GM12878 (cell line): ENCODE measurements around the gene TEX2. TPM values are rescaled to one million over a fixed set of nuclear protein-coding genes. Genes with fewer than 3 reads are reported as not detected.
A peak's percentile ranks its signal among the peaks of the same experiment; 100 is the strongest.

Source experiments
- ATAC-seq: fragments of 200-7000 bp; cut with Tn5 transposase; 3 replicates; pipeline ENCODE4 v1.9.1; 2020; ENCODE audit warnings: mild to moderate bottlenecking, moderate library complexity
- BruUV-seq: library from RNA; stranded (reverse); fragments of 400-500 nt; replicated peaks from 2 replicates; lab custom pipeline; 2021; lab: Mats Ljungman, UMichigan
- CTCF ChIA-PET: fragments of 300-600 bp; sonication (Branson Sonifier 250); formaldehyde crosslinking; extraction: SDS; loops from one replicate; lab custom pipeline; 2021; ENCODE audit warnings: inconsistent platforms; lab: Yijun Ruan, JAX
- POLR2A ChIA-PET: fragments of 350-600 bp; formaldehyde crosslinking; extraction: SDS; loops from one replicate; lab custom pipeline; 2021; ENCODE audit warnings: inconsistent platforms; lab: Charles Lee
- RAD21 ChIA-PET: fragments of 300-600 bp; sonication (Branson Sonifier 250); formaldehyde crosslinking; loops from one replicate; lab custom pipeline; 2023; ENCODE audit warnings: antibody characterized with exemption; ENCODE audit not compliant: unreplicated experiment; lab: Charles Lee
- SMC1A ChIA-PET: fragments of 300-600 bp; sonication (Branson Sonifier 250); formaldehyde crosslinking; loops from one replicate; lab custom pipeline; 2023; ENCODE audit not compliant: unreplicated experiment, uncharacterized antibody; lab: Charles Lee
- DNase-seq: peaks from one replicate; pipeline ENCODE4 v3.0.0-alpha.2; 2011; ENCODE audit warnings: low read depth, low spot score
- FAIRE-seq: peaks from 3 replicates; lab custom pipeline; 2011; peaks lifted over from hg19 to GRCh38; lab: Jason Lieb, UNC
- H2AFZ ChIP-seq: 2 replicates; pipeline ENCODE4 v1.6.0; 2011; ENCODE audit warnings: low read depth, low read length, control low read depth; ENCODE audit not compliant: control insufficient read depth
- H3K27ac ChIP-seq: 2 replicates; pipeline ENCODE4 v1.5.1; 2011; ENCODE audit warnings: control low read depth; ENCODE audit not compliant: control insufficient read depth, insufficient read depth
- H3K27me3 ChIP-seq, 2 experiments: replicated peaks in 1 of 2; 2 replicates each; pipeline versions ENCODE4 v1.6.0 to v1.6.1; 2011; ENCODE audit warnings: low read length in 1 of 2; ENCODE audit not compliant: control insufficient read depth in 2 of 2, insufficient read depth in 2 of 2
- H3K36me3 ChIP-seq, 2 experiments: 2 replicates each; pipeline ENCODE4 v1.5.1; 2011; ENCODE audit warnings: low read length in 1 of 2; ENCODE audit not compliant: control insufficient read depth in 2 of 2, insufficient read depth in 2 of 2
- H3K4me1 ChIP-seq: 2 replicates; pipeline ENCODE4 v1.6.1; 2011; ENCODE audit warnings: mild to moderate bottlenecking, low read length, moderate library complexity, mixed read lengths; ENCODE audit not compliant: control insufficient read depth, insufficient read depth
- H3K4me2 ChIP-seq: 2 replicates; pipeline ENCODE4 v1.6.0; 2011; ENCODE audit warnings: control low read depth; ENCODE audit not compliant: control insufficient read depth, insufficient read depth
- H3K4me3 ChIP-seq: fragments of 200-600 bp; sonication (generic); 2 replicates; pipeline ENCODE4 v1.5.1; 2016
- H3K79me2 ChIP-seq: 2 replicates; pipeline ENCODE4 v1.6.0; 2011; ENCODE audit warnings: low read length; ENCODE audit not compliant: control insufficient read depth, insufficient read depth
- H3K9ac ChIP-seq: 2 replicates; pipeline ENCODE4 v1.8.0; 2011; ENCODE audit warnings: low read length, control low read depth, mixed read lengths; ENCODE audit not compliant: control insufficient read depth, insufficient read depth
- H3K9me3 ChIP-seq: replicated peaks from 3 replicates; pipeline ENCODE4 v1.5.1; 2011; ENCODE audit warnings: mild to moderate bottlenecking, low read length; ENCODE audit not compliant: control insufficient read depth, insufficient read depth
- H4K20me1 ChIP-seq: 2 replicates; pipeline ENCODE4 v1.6.0; 2011; ENCODE audit not compliant: control insufficient read depth, insufficient read depth
- CTCF ChIP-seq, 3 experiments: IDR thresholded peaks in 2 of 3; conservative IDR thresholded peaks in 1 of 3; 2 replicates each; pipeline ENCODE4 v1.5.1; 2011; ENCODE audit warnings: low read depth in 3 of 3, low read length in 3 of 3, mild to moderate bottlenecking in 3 of 3, control low read depth in 2 of 3, moderate library complexity in 2 of 3, inconsistent platforms in 1 of 3, mixed read lengths in 1 of 3; ENCODE audit not compliant: control insufficient read depth in 2 of 3, insufficient read depth in 1 of 3; ENCODE audit errors: extremely low read depth in 1 of 3
- HDGF ChIP-seq: fragments of 450-650 bp; IDR thresholded peaks from 2 replicates; pipeline ENCODE4 v1.6.1; 2016; ENCODE audit warnings: antibody characterized with exemption
- ZNF274 ChIP-seq: IDR thresholded peaks from one replicate; pipeline ENCODE4 v1.8.0; 2011; ENCODE audit not compliant: insufficient read length, insufficient read depth
- WGBS: methylation state at CpG from one replicate; pipeline ENCODE4 v1.1.6; 2016; ENCODE audit warnings: low lambda C conversion rate; ENCODE audit not compliant: insufficient replicate concordance, insufficient coverage; ENCODE audit errors: missing lambda C conversion rate; 5-methylcytosine and 5-hydroxymethylcytosine counted together
- in situ Hi-C: fragments of 300-500 bp; cut with MboI; formaldehyde crosslinking; loops from 9 replicates; pipeline ENCODE4 v1.14.3; 2018; ENCODE audit warnings: mixed read lengths
- intact Hi-C: fragments of 100-400 bp; cut with micrococcal nuclease; formaldehyde crosslinking; loops from one replicate; pipeline ENCODE4 v1.14.2; 2022; ENCODE audit not compliant: unreplicated experiment
- polyA plus RNA-seq, 11 experiments: library from polyadenylated mRNA; depleted of rRNA in 4 of 11; unstranded in 6 of 11; stranded (reverse) in 5 of 11; fragments of >200 nt; fragmentation: Nextera tagmentation in 4 of 11; fragmentation: Illumina TruSeq in 1 of 11; extraction: Ambion mirVana in 4 of 11; extraction: Trizol in 1 of 11; gene quantifications; 1 replicate in 1 of 11; 2 replicates in 10 of 11; pipeline versions ENCODE4 v1.2.1 to v1.2.3, GENCODE V29; 2011 to 2016; ENCODE audit warnings: inconsistent platforms in 2 of 11, missing spikeins in 2 of 11, low read depth in 1 of 11
- total RNA-seq, 4 experiments: library from RNA; depleted of rRNA in 3 of 4; stranded (reverse); fragments of >200 nt in 3 of 4; fragmentation: Illumina TruSeq in 1 of 4; extraction: Trizol in 1 of 4; gene quantifications; 2 replicates each; pipeline versions ENCODE4 v1.2.1 to v1.2.3, GENCODE V29; 2013 to 2021

The TEX2 gene
- total and polyA plus RNA-seq, 10 of the 15 experiments (the other 5 are each of a cell fraction or from before 2014, with no cell fraction given) = 3.8 to 19.9 (median 15.8) TPM

DNA sequence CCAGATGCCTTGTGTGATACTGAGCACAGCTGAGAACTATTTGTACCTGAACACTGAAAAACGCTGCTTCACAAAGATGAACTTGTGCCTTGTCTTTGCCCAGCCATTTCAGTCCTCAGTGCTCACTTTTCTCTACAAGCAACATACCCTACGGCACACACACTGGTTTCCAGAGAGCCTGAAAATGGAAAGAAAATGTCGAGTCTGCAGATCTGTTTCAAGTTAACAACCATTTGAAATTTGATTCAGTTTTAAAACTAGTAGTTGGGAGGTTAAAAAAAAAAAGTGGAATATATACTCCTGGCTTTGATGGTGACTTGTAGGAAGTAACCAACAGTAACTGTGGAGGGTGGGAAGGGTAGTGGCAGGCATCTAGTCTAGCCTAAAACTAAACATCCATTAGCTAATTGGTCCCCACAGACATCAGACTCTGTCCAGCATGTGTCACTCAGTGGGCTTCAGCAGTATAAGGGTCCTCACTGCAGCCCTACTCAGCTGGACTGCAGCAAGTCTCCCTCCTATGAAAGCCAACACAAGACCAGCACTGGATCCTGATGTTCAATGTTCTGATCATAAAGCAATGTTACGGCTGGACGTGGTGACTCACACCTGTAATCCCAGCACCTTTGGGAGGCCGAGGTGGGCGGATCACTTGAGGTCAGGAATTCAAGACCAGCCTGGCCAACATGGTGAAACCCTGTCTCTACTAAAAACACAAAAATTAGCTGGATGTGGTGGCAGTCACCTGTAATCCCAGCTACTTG, 160.3 kb downstream of the TEX2 start:
- RAD21 ChIA-PET = interaction anchor here (1.5 to 3.0 kb wide), 4 partner anchors 18 to 29 kb away, joined by 3 to 23 read pairs (median 8); no protein-coding TSS in a partner anchor
- H3K4me2 ChIP-seq = no peak overlapping the region
- no peak for DNase-seq
- no peaks in the 10 kb centered on the region for H3K36me3 ChIP-seq
- TF ChIP-seq HDGF (0 out of 2 replicates have a peak, but pooled peaks have one; percentile 21), CTCF (IDR thresholded peaks at IDR 0.05 in 2 of 3, conservative IDR thresholded peaks at IDR 0.05 in 1 of 3; ENCODE audit: control insufficient read depth in 2 of 3, extremely low read depth in 1 of 3, insufficient read depth in 1 of 3, low read depth in 3 of 3, low read length in 3 of 3) (no peak), ZNF274 (no peak)
- H3K27me3 ChIP-seq = no peaks in the 10 kb centered on the region
- no peak overlapping the region for H3K9ac ChIP-seq
- intact Hi-C loops (no loop called here), in situ Hi-C loops (no loop called here)
- H3K4me3 ChIP-seq = no peak overlapping the region
- no peak overlapping the region for H2AFZ ChIP-seq
- FAIRE-seq = no peak
- no peaks in the 10 kb centered on the region for H4K20me1 ChIP-seq
- POLR2A ChIA-PET = interaction anchor here (1.1 to 3.5 kb wide), 8 partner anchors 15 to 46 kb away, joined by 4 to 22 read pairs (median 6); partner anchors contain the start of gene ERN1
- H3K27ac ChIP-seq = no peak overlapping the region
- H3K9me3 ChIP-seq = no peaks in the 10 kb centered on the region
- CTCF ChIA-PET = interaction anchor here (1.0 to 2.8 kb wide), 7 partner anchors 10 to 74 kb away, joined by 4 to 16 read pairs (median 6); no protein-coding TSS in a partner anchor
- SMC1A ChIA-PET = interaction anchor here (0.6 to 2.7 kb wide), 12 partner anchors 10 to 478 kb away, joined by 3 to 13 read pairs (median 5); no protein-coding TSS in a partner anchor
- WGBS = 96% methylated on average over 7 of the region's 7 CpGs
- peaks cover 6% of the 10 kb centered on the region for H3K79me2 ChIP-seq
- ATAC-seq = no peak
- no TSS peak for BruUV-seq
- peaks cover 31% of the 10 kb centered on the region for H3K4me1 ChIP-seq
